Suprapubic skin (tissue), 3 donors: Measurements from ENCODE around the gene NPIPB2.

Experiments used
- EP300 ChIP-seq: sonication (generic); formaldehyde crosslinking; IDR thresholded peaks from one replicate; pipeline ENCODE4 v1.6.1; 2017; ENCODE audit warnings: antibody characterized with exemption
- POLR2A ChIP-seq, 2 donors: fragments of 450-650 bp; IDR thresholded peaks; one replicate each; pipeline ENCODE4 v1.6.1; 2017; ENCODE audit warnings: antibody characterized with exemption in 2 of 2, mild to moderate bottlenecking in 2 of 2, moderate library complexity in 2 of 2
- TF ChIP-seq, protein P1 (sequence below), 2 donors: fragments of 200-600 bp in 1 of 2; fragments of 450-650 bp in 1 of 2; sonication (generic) in 1 of 2; IDR thresholded peaks; one replicate each; pipeline ENCODE4 v1.5.1; 2016 to 2019; ENCODE audit warnings: antibody characterized with exemption in 2 of 2, mild to moderate bottlenecking in 1 of 2, moderate library complexity in 1 of 2

DNA sequence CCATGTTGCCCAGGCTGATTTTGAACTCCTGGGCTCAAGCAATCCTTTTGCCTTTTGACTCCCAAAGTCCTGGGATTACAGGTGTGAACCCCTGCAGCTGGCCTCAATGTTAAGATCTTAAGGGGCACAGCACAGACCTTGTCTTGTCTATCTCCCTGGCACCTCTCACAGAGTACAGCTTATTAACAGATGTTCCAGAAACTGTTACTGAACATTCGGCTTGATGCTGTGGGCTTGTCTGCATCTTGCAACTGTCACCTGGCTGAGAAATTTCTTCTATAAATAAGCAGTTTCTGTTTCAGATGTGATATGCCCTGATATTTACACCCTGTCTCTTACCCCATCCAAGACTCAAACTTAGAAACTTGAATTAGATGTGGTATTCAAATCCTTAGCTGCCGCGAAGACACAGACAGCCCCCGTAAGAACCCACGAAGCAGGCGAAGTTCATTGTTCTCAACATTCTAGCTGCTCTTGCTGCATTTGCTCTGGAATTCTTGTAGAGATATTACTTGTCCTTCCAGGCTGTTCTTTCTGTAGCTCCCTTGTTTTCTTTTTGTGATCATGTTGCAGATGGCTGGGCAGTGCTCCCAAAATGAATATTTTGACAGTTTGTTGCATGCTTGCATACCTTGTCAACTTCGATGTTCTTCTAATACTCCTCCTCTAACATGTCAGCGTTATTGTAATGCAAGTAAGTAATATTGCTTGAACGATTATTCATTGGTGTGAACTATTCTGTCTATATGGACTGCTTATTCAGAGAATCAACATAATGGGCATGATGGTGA lies 23.1 kb upstream of the NPIPB2 start, which contains the start of gene TNFRSF17:
- TF ChIP-seq POLR2A (IDR thresholded peaks at IDR 0.05) (no peak), EP300 (no peak)
- TF ChIP-seq, protein P1, sequence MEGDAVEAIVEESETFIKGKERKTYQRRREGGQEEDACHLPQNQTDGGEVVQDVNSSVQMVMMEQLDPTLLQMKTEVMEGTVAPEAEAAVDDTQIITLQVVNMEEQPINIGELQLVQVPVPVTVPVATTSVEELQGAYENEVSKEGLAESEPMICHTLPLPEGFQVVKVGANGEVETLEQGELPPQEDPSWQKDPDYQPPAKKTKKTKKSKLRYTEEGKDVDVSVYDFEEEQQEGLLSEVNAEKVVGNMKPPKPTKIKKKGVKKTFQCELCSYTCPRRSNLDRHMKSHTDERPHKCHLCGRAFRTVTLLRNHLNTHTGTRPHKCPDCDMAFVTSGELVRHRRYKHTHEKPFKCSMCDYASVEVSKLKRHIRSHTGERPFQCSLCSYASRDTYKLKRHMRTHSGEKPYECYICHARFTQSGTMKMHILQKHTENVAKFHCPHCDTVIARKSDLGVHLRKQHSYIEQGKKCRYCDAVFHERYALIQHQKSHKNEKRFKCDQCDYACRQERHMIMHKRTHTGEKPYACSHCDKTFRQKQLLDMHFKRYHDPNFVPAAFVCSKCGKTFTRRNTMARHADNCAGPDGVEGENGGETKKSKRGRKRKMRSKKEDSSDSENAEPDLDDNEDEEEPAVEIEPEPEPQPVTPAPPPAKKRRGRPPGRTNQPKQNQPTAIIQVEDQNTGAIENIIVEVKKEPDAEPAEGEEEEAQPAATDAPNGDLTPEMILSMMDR (IDR thresholded peaks at IDR 0.05) = no peak
